Sigmoid colon (tissue), 7 donors: ENCODE data around the gene CGB2. TPM values are rescaled to one million over a fixed set of nuclear protein-coding genes. Genes with fewer than 3 reads are reported as not detected.

ENCODE experiments used
- DNase-seq: peaks from one replicate; pipeline ENCODE4 v3.0.0-alpha.2; 2019
- H3K27ac ChIP-seq, 4 donors: fragments of 200-600 bp; sonication (generic); one replicate each; pipeline ENCODE4 v1.5.1; 2016 to 2019; ENCODE audit warnings: mild to moderate bottlenecking in 1 of 4
- H3K27me3 ChIP-seq, 3 donors: fragments of 200-600 bp; sonication (generic); one replicate each; pipeline ENCODE4 v1.5.1; 2019; ENCODE audit warnings: mild to moderate bottlenecking in 1 of 3
- H3K36me3 ChIP-seq, 4 donors: fragments of 200-600 bp; sonication (generic); one replicate each; pipeline ENCODE4 v1.5.1; 2016 to 2019
- H3K4me1 ChIP-seq, 4 donors: fragments of 200-600 bp; sonication (generic); one replicate each; pipeline ENCODE4 v1.5.1; 2017 to 2019
- H3K4me3 ChIP-seq, 4 donors: fragments of 200-600 bp; sonication (generic); one replicate each; pipeline ENCODE4 v1.5.1; 2017 to 2019; ENCODE audit warnings: mild to moderate bottlenecking in 2 of 4, moderate library complexity in 1 of 4
- H3K9me3 ChIP-seq, 4 donors: fragments of 200-600 bp in 3 of 4; sonication (generic) in 3 of 4; one replicate each; pipeline versions ENCODE4 v1.5.1 to v1.6.1; 2013 to 2019
- CTCF ChIP-seq, 4 experiments: fragments of 450-650 bp in 3 of 4; fragments of 200-600 bp in 1 of 4; IDR thresholded peaks; one replicate each; pipeline ENCODE4 v1.5.1; 2016 to 2019; ENCODE audit warnings: antibody characterized with exemption in 4 of 4, mild to moderate bottlenecking in 3 of 4, moderate library complexity in 2 of 4
- EP300 ChIP-seq, 4 donors: sonication (generic); formaldehyde crosslinking; IDR thresholded peaks; one replicate each; pipeline ENCODE4 v1.6.1; 2017; ENCODE audit warnings: antibody characterized with exemption in 4 of 4
- POLR2A ChIP-seq, 2 donors: fragments of 450-650 bp; IDR thresholded peaks; one replicate each; pipeline ENCODE4 v1.6.1; 2016; ENCODE audit warnings: antibody characterized with exemption in 2 of 2, mild to moderate bottlenecking in 2 of 2, moderate library complexity in 2 of 2
- POLR2AphosphoS5 ChIP-seq, 4 donors: sonication (generic); formaldehyde crosslinking; IDR thresholded peaks; one replicate each; pipeline ENCODE4 v1.6.1; 2017; ENCODE audit warnings: antibody characterized with exemption in 4 of 4
- WGBS, 2 donors: extraction: QIAGEN DNeasy Blood & Tissue Kit; methylation state at CpG; one replicate each; pipeline ENCODE4 v1.1.7; 2013; 5-methylcytosine and 5-hydroxymethylcytosine counted together
- intact Hi-C: fragments of 100-400 bp; cut with DNase I; formaldehyde crosslinking; loops from one replicate; pipeline ENCODE4 v1.15.1; 2023
- polyA plus RNA-seq, 3 donors: library from polyadenylated mRNA; stranded (reverse); fragments of 200-250 nt; gene quantifications; one replicate each; pipeline ENCODE4 v1.2.3, GENCODE V29; 2013
- total RNA-seq, 4 donors: library from RNA; depleted of rRNA; stranded (reverse); fragments of >200 nt; gene quantifications; one replicate each; pipeline ENCODE4 v1.1.0, GENCODE V29; 2016
- donor health status: healthy with polysubstance abuse.
- donor health status: Bipolar disorder and iron deficiency.
- donor health status: healthy.

The CGB2 gene
- total and polyA plus RNA-seq, 7 donors = 3.0 TPM; not detected in 6

GRCh38 chr19:49006905-49007304 is 24.8 kb upstream of the CGB2 start:
- no peak for DNase-seq
- no peaks in the 10 kb centered on the region for H3K9me3 ChIP-seq
- TF ChIP-seq POLR2AphosphoS5 (IDR thresholded peaks at IDR 0.05) (no peak), POLR2A (IDR thresholded peaks at IDR 0.05) (no peak), CTCF (IDR thresholded peaks at IDR 0.05) (no peak), EP300 (IDR thresholded peaks at IDR 0.05) (no peak)
- no peaks in the 10 kb centered on the region for H3K4me1 ChIP-seq
- intact Hi-C loops = no loop called here
- no peak overlapping the region for H3K27ac ChIP-seq
- 98% methylated on average over 22 of the region's 22 CpGs for WGBS, 2 donors
- H3K36me3 ChIP-seq = peaks cover 15 to 91% (median 38%) of the 10 kb centered on the region in 4 donors
- no peak overlapping the region for H3K4me3 ChIP-seq
- H3K27me3 ChIP-seq = no peaks in the 10 kb centered on the region

GRCh38 chr19:49009828-49010227 is 21.9 kb upstream of the CGB2 start:
- 95 to 96% methylated on average over 18 of the region's 18 CpGs for WGBS, 2 donors
- no peak for TF ChIP-seq CTCF (IDR thresholded peaks at IDR 0.05)
- TF ChIP-seq POLR2A (IDR thresholded peaks at IDR 0.05) = no peak
- no peak for TF ChIP-seq POLR2AphosphoS5 (IDR thresholded peaks at IDR 0.05)
- TF ChIP-seq EP300 (IDR thresholded peaks at IDR 0.05) = no peak
- Histone ChIP-seq H3K4me1 (no peaks in the 10 kb centered on the region), H3K4me3 (no peak overlapping the region), H3K27ac (no peak overlapping the region), H3K27me3 (no peaks in the 10 kb centered on the region), H3K9me3 (no peaks in the 10 kb centered on the region), H3K36me3 (peaks cover 16 to 86% (median 37%) of the 10 kb centered on the region in 4 donors)
- DNase-seq = no peak
- intact Hi-C loops = no loop called here

DNA sequence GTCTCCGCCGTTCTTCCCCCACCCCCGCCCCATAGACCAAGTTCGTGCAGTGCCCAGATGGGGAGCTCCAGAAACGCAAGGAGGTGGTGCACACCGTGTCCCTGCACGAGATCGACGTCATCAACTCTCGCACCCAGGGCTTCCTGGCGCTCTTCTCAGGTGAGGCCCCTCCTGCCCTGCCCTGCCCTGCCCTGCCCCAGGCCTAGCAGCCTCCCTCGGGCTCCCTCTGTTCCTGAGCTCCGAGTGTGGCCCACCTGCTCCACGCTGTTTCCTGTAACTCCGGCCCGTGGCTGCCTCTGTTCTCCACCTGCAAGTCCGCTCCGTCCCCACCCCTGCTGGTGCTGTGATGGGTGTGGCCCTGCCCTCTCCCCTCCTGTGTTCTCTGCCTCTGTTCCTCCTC is 21.2 kb upstream of the CGB2 start:
- TF ChIP-seq EP300 (IDR thresholded peaks at IDR 0.05) = no peak

GRCh38 chr19:49011194-49011593 is 20.5 kb upstream of the CGB2 start:
- no peaks in the 10 kb centered on the region for H3K4me1 ChIP-seq
- intact Hi-C loops = no loop called here
- H3K9me3 ChIP-seq = no peaks in the 10 kb centered on the region
- TF ChIP-seq POLR2AphosphoS5 (IDR thresholded peaks at IDR 0.05) = no peak
- no peak for TF ChIP-seq CTCF (IDR thresholded peaks at IDR 0.05)
- no peak for TF ChIP-seq EP300 (IDR thresholded peaks at IDR 0.05)
- TF ChIP-seq POLR2A (IDR thresholded peaks at IDR 0.05) = no peak
- H3K27me3 ChIP-seq = no peaks in the 10 kb centered on the region
- no peak overlapping the region for H3K4me3 ChIP-seq
- 90 to 93% methylated on average over 17 of the region's 17 CpGs for WGBS, 2 donors
- no peak for DNase-seq
- peaks cover 16 to 85% (median 30%) of the 10 kb centered on the region in 4 donors for H3K36me3 ChIP-seq
- H3K27ac ChIP-seq = no peak overlapping the region

More for the DNA sequence above, 21.2 kb upstream of the CGB2 start:
- H3K27ac ChIP-seq = no peak overlapping the region
- intact Hi-C loops = no loop called here
- no peaks in the 10 kb centered on the region for H3K4me1 ChIP-seq
- H3K4me3 ChIP-seq = no peak overlapping the region
- H3K27me3 ChIP-seq = no peaks in the 10 kb centered on the region
- no peak for DNase-seq
- WGBS, 2 donors = 91 to 94% methylated on average over 18 of the region's 18 CpGs
- peaks cover 16 to 86% (median 36%) of the 10 kb centered on the region in 4 donors for H3K36me3 ChIP-seq
- no peaks in the 10 kb centered on the region for H3K9me3 ChIP-seq

- DNase-seq = no peak
- Histone ChIP-seq H3K27me3 (peaks cover 4 to 25% (median 18%) of the 10 kb centered on the region in 3 donors), H3K27ac (no peak overlapping the region), H3K4me3 (no peak overlapping the region), H3K36me3 (peaks cover 16 to 63% (median 17%) of the 10 kb centered on the region in 4 donors), H3K4me1 (peaks cover 0 to 21% (median 20%) of the 10 kb centered on the region in 4 donors), H3K9me3 (no peaks in the 10 kb centered on the region)
- WGBS, 2 donors = 94 to 96% methylated on average over 32 of the region's 32 CpGs
- intact Hi-C loops = no loop called here
- TF ChIP-seq CTCF (IDR thresholded peaks at IDR 0.05) (no peak), POLR2A (IDR thresholded peaks at IDR 0.05) (no peak), POLR2AphosphoS5 (IDR thresholded peaks at IDR 0.05) (no peak), EP300 (IDR thresholded peaks at IDR 0.05) (no peak)
These were observed 17.4 kb upstream of the CGB2 start for GRCh38 chr19:49014123-49014869.
